Cardiac fibroblast (primary cell): ENCODE measurements around the gene DNTTIP2.
"Not testable (repeated sequence)": the region's sequence is repeated elsewhere in the genome, so short reads cannot be mapped to it uniquely, and the experiment has no call there.

Source experiments
- DNase-seq, 2 donors: peaks; one replicate each; pipeline versions ENCODE4 v3.0.0 to v3.0.0-alpha.2; 2010; ENCODE audit warnings: low read depth in 2 of 2
- H3K4me3 ChIP-seq, 2 donors: replicated peaks in 1 of 2; 1 replicate in 1 of 2; 2 replicates in 1 of 2; pipeline ENCODE4 v1.5.1; 2011; ENCODE audit warnings: low read depth in 2 of 2, low read length in 2 of 2, mild to moderate bottlenecking in 2 of 2, moderate library complexity in 1 of 2
- CTCF ChIP-seq: IDR thresholded peaks from one replicate; pipeline ENCODE4 v1.5.1; 2011; ENCODE audit warnings: low read depth, mild to moderate bottlenecking, low read length, inconsistent platforms

Gene DNTTIP2

GRCh38 chr1:93842750-93843500 lies 36.1 kb downstream of the DNTTIP2 start:
- H3K4me3 ChIP-seq: no peak overlapping the region
- TF ChIP-seq CTCF: no peak
- peak; percentile 36 to 55 for DNase-seq

- TF ChIP-seq CTCF: no peak
- no peak overlapping the region for H3K4me3 ChIP-seq
- no peak for DNase-seq
Measured at GRCh38 chr1:93841771-93842170, 37.2 kb downstream of the DNTTIP2 start.

- no peak for TF ChIP-seq CTCF
- no peak for DNase-seq
- H3K4me3 ChIP-seq: no peak overlapping the region
Measured at GRCh38 chr1:93840956-93841482, 38.0 kb downstream of the DNTTIP2 start.

- H3K4me3 ChIP-seq: no peak overlapping the region
- DNase-seq: no peak
- TF ChIP-seq CTCF: no peak
Measured at GRCh38 chr1:93839753-93840152, 39.3 kb downstream of the DNTTIP2 start.

GRCh38 chr1:93839307-93839706 lies 39.7 kb downstream of the DNTTIP2 start:
- TF ChIP-seq CTCF: no peak
- peak; percentile 77 to 89 for DNase-seq
- H3K4me3 ChIP-seq: no peak overlapping the region

- no peak for TF ChIP-seq CTCF
Measured at GRCh38 chr1:93837961-93838360, 41.0 kb downstream of the DNTTIP2 start.

GRCh38 chr1:93833293-93833692 lies 45.7 kb downstream of the DNTTIP2 start:
- not testable (repeated sequence) for H3K4me3 ChIP-seq, DNase-seq

More at GRCh38 chr1:93837961-93838360, 41.0 kb downstream of the DNTTIP2 start:
- DNase-seq: no peak
- H3K4me3 ChIP-seq: no peak overlapping the region
